GM06990 (cell line): ENCODE data around the gene ZNF554.

Experiments used
- DNase-seq: peaks from one replicate; pipeline ENCODE4 v3.0.0-alpha.2; 2011; ENCODE audit not compliant: insufficient read length; ENCODE audit errors: extremely low read depth
- H3K27me3 ChIP-seq: replicated peaks from 2 replicates; pipeline ENCODE4 v1.6.0; 2011; ENCODE audit warnings: low read length; ENCODE audit not compliant: control insufficient read depth, insufficient read depth
- H3K36me3 ChIP-seq: 2 replicates; pipeline ENCODE4 v1.5.1; 2011; ENCODE audit warnings: low read length; ENCODE audit not compliant: control insufficient read depth, insufficient read depth
- H3K4me3 ChIP-seq: replicated peaks from 2 replicates; pipeline ENCODE4 v1.5.1; 2011; ENCODE audit warnings: low read depth, mild to moderate bottlenecking, control low read depth, low read length
- TF ChIP-seq, protein P1 (sequence below): IDR thresholded peaks from 2 replicates; pipeline ENCODE4 v1.5.1; 2011; ENCODE audit warnings: low read length, control low read depth, mild to moderate bottlenecking, inconsistent platforms; ENCODE audit not compliant: insufficient read depth, poor library complexity, severe bottlenecking

The ZNF554 gene

DNA sequence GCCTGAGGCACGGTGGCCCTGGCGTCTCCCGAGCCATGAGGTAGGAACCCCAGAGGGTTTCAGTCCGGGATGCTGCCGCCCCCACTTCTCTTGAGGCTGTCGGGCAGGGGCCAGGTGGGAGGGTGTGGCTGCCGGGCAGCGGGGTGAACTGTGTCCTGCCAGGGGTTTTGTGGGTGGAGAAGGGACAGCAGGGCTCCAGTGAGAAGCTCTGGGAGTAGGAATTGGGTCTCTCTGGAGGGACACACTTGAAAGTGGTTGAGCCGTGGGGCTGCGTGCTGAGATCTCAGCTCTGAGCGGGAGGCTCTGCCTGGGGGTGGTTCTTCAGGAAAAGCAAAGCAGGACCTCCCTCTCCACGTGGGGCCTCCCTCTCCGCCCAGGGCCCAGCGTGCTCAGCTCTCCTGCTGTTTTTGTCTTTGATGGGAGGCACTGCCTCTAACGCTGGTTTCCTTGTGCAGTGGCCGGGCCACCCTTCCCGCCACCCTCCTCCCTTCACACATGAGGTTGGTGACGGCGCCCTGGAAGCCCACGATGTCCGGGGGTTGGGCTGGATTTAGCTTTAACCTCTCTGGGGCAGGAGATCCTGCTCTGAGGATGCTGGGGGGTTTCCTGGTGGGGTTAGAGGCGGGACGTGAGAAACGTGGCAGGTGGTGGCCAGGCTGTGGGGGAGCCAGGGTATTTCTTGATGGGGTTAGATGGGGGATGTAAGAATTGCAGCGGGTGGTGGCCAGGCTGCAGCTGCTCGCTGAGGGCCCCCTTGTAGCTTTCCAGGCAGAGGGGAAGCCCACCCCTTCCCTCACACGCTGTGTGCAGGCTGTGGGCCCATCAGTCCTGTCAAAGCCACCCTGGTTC, 15.3 kb upstream of the ZNF554 start:
- TF ChIP-seq, protein P1, sequence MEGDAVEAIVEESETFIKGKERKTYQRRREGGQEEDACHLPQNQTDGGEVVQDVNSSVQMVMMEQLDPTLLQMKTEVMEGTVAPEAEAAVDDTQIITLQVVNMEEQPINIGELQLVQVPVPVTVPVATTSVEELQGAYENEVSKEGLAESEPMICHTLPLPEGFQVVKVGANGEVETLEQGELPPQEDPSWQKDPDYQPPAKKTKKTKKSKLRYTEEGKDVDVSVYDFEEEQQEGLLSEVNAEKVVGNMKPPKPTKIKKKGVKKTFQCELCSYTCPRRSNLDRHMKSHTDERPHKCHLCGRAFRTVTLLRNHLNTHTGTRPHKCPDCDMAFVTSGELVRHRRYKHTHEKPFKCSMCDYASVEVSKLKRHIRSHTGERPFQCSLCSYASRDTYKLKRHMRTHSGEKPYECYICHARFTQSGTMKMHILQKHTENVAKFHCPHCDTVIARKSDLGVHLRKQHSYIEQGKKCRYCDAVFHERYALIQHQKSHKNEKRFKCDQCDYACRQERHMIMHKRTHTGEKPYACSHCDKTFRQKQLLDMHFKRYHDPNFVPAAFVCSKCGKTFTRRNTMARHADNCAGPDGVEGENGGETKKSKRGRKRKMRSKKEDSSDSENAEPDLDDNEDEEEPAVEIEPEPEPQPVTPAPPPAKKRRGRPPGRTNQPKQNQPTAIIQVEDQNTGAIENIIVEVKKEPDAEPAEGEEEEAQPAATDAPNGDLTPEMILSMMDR, result no peak
- no peak for DNase-seq
- H3K4me3 ChIP-seq, result no peak overlapping the region
- H3K36me3 ChIP-seq, result peaks cover 49% of the 10 kb centered on the region
- no peaks in the 10 kb centered on the region for H3K27me3 ChIP-seq

DNA sequence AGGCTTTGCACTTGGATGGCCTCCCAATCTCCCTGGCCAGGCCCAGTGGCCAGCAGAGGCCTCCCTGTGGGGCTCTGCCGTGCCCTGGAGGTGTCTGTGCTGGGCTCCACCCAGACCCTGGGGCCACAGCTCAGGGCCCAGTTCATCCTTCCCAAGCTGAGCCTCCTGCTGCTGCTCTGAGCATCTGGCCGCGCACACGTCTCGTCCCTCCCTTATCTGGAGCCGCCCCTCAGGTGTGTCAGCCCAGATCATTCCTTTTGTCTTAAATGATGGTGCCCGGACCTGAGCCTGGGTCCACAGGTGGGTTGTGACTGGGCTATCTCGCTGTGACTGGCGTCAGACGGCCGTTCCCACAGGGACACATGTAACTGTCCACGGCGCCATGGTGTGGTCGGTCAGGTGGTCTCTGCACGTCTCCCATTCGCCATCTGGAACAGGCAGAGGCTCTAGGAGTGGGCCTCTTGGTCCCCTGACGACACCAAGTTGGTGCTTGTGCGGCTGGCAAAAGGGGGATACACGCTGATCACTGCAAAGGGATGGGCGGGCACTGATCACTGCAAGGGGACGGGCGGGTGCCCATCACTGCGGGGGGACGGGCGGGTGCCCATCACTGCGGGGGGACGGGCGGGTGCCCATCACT, 14.3 kb upstream of the ZNF554 start:
- Histone ChIP-seq H3K27me3 (no peaks in the 10 kb centered on the region), H3K36me3 (peaks cover 57% of the 10 kb centered on the region), H3K4me3 (no peak overlapping the region)
- no peak for DNase-seq
- TF ChIP-seq, protein P1, result no peak

DNA sequence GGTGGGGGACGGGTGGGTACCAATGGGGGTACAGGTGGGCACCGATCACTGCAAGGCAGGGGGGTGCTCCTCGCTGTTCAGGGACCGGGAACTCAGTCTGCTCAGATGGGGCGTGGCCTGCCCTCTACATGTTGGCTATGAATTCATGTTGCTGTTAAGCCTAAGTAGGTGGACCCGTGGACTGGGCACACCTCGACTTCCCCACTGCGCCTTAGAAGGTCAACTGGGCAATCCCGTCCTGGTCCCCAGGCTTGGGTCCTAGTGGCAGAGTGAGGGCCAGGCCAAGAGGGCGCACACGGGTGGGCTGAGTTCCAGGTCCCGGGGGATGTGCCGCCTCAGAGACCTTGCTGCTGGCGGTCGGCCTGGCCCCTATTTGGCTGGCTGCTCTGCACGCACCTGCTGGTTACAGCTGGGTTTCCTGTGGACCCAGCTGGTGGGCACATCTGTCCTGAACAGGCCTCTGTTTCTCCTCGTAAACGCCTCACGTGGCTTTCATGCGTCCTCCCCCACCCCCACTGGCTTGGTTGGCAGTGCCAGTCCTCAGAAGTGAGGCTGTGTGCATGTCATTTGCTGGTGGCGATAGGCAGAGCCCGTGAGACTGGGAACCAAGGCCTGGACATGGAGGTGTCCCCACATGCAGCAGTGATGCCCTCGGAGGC, 13.5 kb upstream of the ZNF554 start:
- no peak for DNase-seq
- Histone ChIP-seq H3K27me3 (no peaks in the 10 kb centered on the region), H3K36me3 (peaks cover 57% of the 10 kb centered on the region), H3K4me3 (no peak overlapping the region)
- TF ChIP-seq, protein P1, result no peak

DNA sequence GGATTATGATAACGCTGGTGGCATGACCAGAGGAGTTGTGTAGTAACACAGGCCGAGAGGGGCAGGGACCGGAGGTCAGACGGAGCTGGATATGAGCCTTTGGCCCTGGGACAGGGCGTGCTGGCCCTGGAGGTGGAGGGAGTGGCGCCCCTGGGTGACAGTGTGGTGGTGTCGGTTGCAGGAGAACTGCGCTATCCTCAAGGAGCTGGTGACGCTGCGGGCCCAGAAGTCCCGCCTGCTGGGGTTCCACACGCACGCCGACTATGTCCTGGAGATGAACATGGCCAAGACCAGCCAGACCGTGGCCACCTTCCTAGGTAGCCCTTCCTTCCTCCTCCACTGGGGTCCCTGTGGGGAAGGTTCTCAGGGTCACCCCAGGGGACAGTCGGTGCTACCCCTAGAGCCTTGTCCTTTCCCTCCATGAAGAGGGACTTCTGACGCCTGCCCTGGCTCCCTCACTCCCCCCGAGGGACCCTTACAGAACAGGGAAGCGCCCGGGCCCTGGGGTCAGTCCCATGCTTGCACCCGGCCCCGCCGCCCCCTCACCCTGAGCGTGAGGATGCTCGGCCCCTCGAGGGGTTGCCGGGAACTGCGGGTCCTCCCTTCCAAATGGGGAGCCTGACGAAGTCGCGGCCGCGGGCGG, 12.8 kb upstream of the ZNF554 start:
- Histone ChIP-seq H3K4me3 (no peak overlapping the region), H3K27me3 (no peaks in the 10 kb centered on the region), H3K36me3 (peaks cover 57% of the 10 kb centered on the region)
- no peak for DNase-seq
- TF ChIP-seq, protein P1, result no peak

DNA sequence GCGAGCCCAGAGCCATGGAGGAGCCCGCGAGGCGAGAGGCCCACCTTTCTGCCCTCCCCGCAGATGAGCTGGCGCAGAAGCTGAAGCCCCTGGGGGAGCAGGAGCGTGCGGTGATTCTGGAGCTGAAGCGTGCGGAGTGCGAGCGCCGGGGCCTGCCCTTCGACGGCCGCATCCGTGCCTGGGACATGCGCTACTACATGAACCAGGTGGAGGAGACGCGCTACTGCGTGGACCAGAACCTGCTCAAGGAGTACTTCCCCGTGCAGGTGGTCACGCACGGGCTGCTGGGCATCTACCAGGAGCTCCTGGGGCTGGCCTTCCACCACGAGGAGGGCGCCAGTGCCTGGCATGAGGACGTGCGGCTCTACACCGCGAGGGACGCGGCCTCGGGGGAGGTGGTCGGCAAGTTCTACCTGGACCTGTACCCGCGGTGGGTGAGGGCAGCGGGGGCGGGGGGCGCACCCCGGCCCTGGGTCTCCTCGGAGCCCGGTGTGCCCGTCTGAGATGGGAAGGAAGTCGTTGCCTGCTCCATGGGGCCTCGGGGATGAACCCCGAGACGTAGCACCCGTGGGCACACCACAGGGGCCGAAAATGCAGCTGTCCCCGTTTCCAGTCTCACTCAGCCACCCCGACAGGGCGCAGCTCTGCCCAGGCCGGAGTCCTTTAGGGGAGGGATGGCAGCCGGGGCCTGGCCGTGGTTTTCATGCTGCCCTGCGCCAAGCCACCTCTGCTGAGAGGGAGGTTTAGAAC, 12.1 kb upstream of the ZNF554 start:
- peaks cover 57% of the 10 kb centered on the region for H3K36me3 ChIP-seq
- no peak overlapping the region for H3K4me3 ChIP-seq
- TF ChIP-seq, protein P1, result no peak
- no peak for DNase-seq
- no peaks in the 10 kb centered on the region for H3K27me3 ChIP-seq
